Astrocyte (in vitro differentiated cells and primary cell): Measurements from ENCODE around the gene SSUH2. TPM values are rescaled to one million over a fixed set of nuclear protein-coding genes. Genes with fewer than 3 reads are reported as not detected.

Experiments used
- DNase-seq: peaks from one replicate; pipeline ENCODE4 v3.0.0-alpha.2; 2010; ENCODE audit warnings: low read depth
- FAIRE-seq: peaks from 2 replicates; lab custom pipeline; 2011; peaks lifted over from hg19 to GRCh38; lab: Jason Lieb, UNC
- H2AFZ ChIP-seq: 2 replicates; pipeline ENCODE4 v1.6.0; 2012; ENCODE audit warnings: low read depth, low read length, inconsistent platforms
- H3K27ac ChIP-seq: 2 replicates; pipeline ENCODE4 v1.5.1; 2011; ENCODE audit warnings: low read depth, low read length, inconsistent platforms
- H3K27me3 ChIP-seq: 2 replicates; pipeline ENCODE4 v1.6.0; 2011; ENCODE audit warnings: low read length, inconsistent platforms; ENCODE audit not compliant: insufficient read depth
- H3K36me3 ChIP-seq: 2 replicates; pipeline ENCODE4 v1.5.1; 2011; ENCODE audit warnings: low read length, inconsistent platforms; ENCODE audit not compliant: insufficient read depth
- H3K4me1 ChIP-seq: 2 replicates; pipeline ENCODE4 v1.5.1; 2011; ENCODE audit warnings: low read length, inconsistent platforms; ENCODE audit not compliant: insufficient read depth
- H3K4me2 ChIP-seq: 2 replicates; pipeline ENCODE4 v1.6.0; 2012; ENCODE audit warnings: low read length, inconsistent platforms
- H3K4me3 ChIP-seq: 2 replicates; pipeline ENCODE4 v1.5.1; 2011; ENCODE audit warnings: low read depth, mild to moderate bottlenecking, low read length, inconsistent platforms; ENCODE audit not compliant: insufficient read depth
- H3K79me2 ChIP-seq: 2 replicates; pipeline ENCODE4 v1.6.0; 2012; ENCODE audit warnings: mild to moderate bottlenecking, low read length, inconsistent platforms; ENCODE audit not compliant: insufficient read depth
- H3K9ac ChIP-seq: 2 replicates; pipeline ENCODE4 v1.6.0; 2012; ENCODE audit warnings: mild to moderate bottlenecking, low read length, inconsistent platforms
- H3K9me3 ChIP-seq: 2 replicates; pipeline ENCODE4 v1.5.1; 2012; ENCODE audit warnings: low read depth, mild to moderate bottlenecking, low read length, inconsistent platforms; ENCODE audit not compliant: insufficient read depth
- H4K20me1 ChIP-seq: 2 replicates; pipeline ENCODE4 v1.6.0; 2012; ENCODE audit warnings: low read length, inconsistent platforms; ENCODE audit not compliant: insufficient read depth
- H3K27ac Mint-ChIP-seq: one replicate; pipeline ENCODE4 v1.8.0; 2021; ENCODE audit warnings: mild to moderate bottlenecking, mixed read lengths; ENCODE audit not compliant: unreplicated experiment
- H3K27me3 Mint-ChIP-seq: one replicate; pipeline ENCODE4 v1.8.0; 2021; ENCODE audit warnings: low read depth, mixed read lengths; ENCODE audit not compliant: unreplicated experiment
- H3K36me3 Mint-ChIP-seq: one replicate; pipeline ENCODE4 v1.8.0; 2021; ENCODE audit warnings: low read depth, mixed read lengths; ENCODE audit not compliant: unreplicated experiment
- H3K4me1 Mint-ChIP-seq: one replicate; pipeline ENCODE4 v1.8.0; 2021; ENCODE audit warnings: low read depth, mixed read lengths; ENCODE audit not compliant: unreplicated experiment
- H3K4me3 Mint-ChIP-seq: one replicate; pipeline ENCODE4 v1.8.0; 2021; ENCODE audit warnings: mild to moderate bottlenecking, moderate library complexity, mixed read lengths; ENCODE audit not compliant: unreplicated experiment
- H3K9me3 Mint-ChIP-seq: one replicate; pipeline ENCODE4 v1.8.0; 2021; ENCODE audit warnings: mild to moderate bottlenecking, mixed read lengths; ENCODE audit not compliant: unreplicated experiment
- CTCF ChIP-seq: IDR thresholded peaks from 2 replicates; pipeline ENCODE4 v1.5.1; 2011; ENCODE audit warnings: low read depth, mild to moderate bottlenecking, inconsistent platforms, low read length, moderate library complexity; ENCODE audit not compliant: insufficient read depth
- EZH2 ChIP-seq: IDR thresholded peaks from 2 replicates; pipeline ENCODE4 v1.6.1; 2012; ENCODE audit warnings: mild to moderate bottlenecking, low read length, inconsistent platforms; ENCODE audit not compliant: insufficient read depth
- total RNA-seq: library from RNA; stranded (reverse); gene quantifications from 2 replicates; pipeline ENCODE4 v1.2.1, GENCODE V29; 2021

SSUH2 gene
- total RNA-seq, 1 donor from 2014 or later: not detected

- no peaks in the 10 kb centered on the region for H3K9me3 ChIP-seq
- no peak overlapping the region for H3K4me2 ChIP-seq
- DNase-seq: no peak
- TF ChIP-seq EZH2: no peak
- TF ChIP-seq CTCF: no peak
- H3K27me3 ChIP-seq: no peaks in the 10 kb centered on the region
- no peaks in the 10 kb centered on the region for H3K36me3 ChIP-seq
- Mint-ChIP-seq H3K36me3 (no peaks in the 10 kb centered on the region), H3K9me3 (no peaks in the 10 kb centered on the region), H3K27ac (no peak overlapping the region), H3K27me3 (peaks cover 10% of the 10 kb centered on the region), H3K4me3 (no peak overlapping the region), H3K4me1 (peaks cover 3% of the 10 kb centered on the region)
- H4K20me1 ChIP-seq: no peaks in the 10 kb centered on the region
- no peak for FAIRE-seq
- H3K27ac ChIP-seq: no peak overlapping the region
- no peak overlapping the region for H2AFZ ChIP-seq
- H3K9ac ChIP-seq: no peak overlapping the region
- H3K4me3 ChIP-seq: no peak overlapping the region
- H3K79me2 ChIP-seq: no peaks in the 10 kb centered on the region
- no peaks in the 10 kb centered on the region for H3K4me1 ChIP-seq
These were observed 28.6 kb upstream of the SSUH2 start for GRCh38 chr3:8673083-8673737.

- Mint-ChIP-seq H3K4me1 (peaks cover 10% of the 10 kb centered on the region), H3K4me3 (no peak overlapping the region)
These were observed 24.4 kb upstream of the SSUH2 start for GRCh38 chr3:8669019-8669418.

More at GRCh38 chr3:8669019-8669418, 24.4 kb upstream of the SSUH2 start:
- no peak overlapping the region for H3K27ac ChIP-seq
- TF ChIP-seq CTCF (no peak), EZH2 (no peak)
- FAIRE-seq (no peak), DNase-seq (no peak)
- no peak overlapping the region for H3K9ac ChIP-seq
- no peak overlapping the region for H2AFZ ChIP-seq
- no peaks in the 10 kb centered on the region for H3K36me3 ChIP-seq
- H3K27me3 ChIP-seq: no peaks in the 10 kb centered on the region
- H3K4me2 ChIP-seq: no peak overlapping the region
- Mint-ChIP-seq H3K9me3 (no peaks in the 10 kb centered on the region), H3K27ac (no peak overlapping the region), H3K36me3 (no peaks in the 10 kb centered on the region), H3K27me3 (peaks cover 6% of the 10 kb centered on the region)
- H4K20me1 ChIP-seq: no peaks in the 10 kb centered on the region
- no peak overlapping the region for H3K4me3 ChIP-seq
- H3K4me1 ChIP-seq: peaks cover 8% of the 10 kb centered on the region
- no peaks in the 10 kb centered on the region for H3K9me3 ChIP-seq
- H3K79me2 ChIP-seq: no peaks in the 10 kb centered on the region
